Vagina (tissue), 2 donors: ENCODE results near the gene NPTX1.

Experiments used
- POLR2A ChIP-seq, 2 donors: fragments of 450-650 bp; IDR thresholded peaks; one replicate each; pipeline ENCODE4 v1.6.1; 2017; ENCODE audit warnings: antibody characterized with exemption in 2 of 2, mild to moderate bottlenecking in 2 of 2, moderate library complexity in 2 of 2
- POLR2AphosphoS5 ChIP-seq, 2 donors: sonication (generic); formaldehyde crosslinking; IDR thresholded peaks; one replicate each; pipeline ENCODE4 v1.9.0; 2017; ENCODE audit warnings: antibody characterized with exemption in 2 of 2, mild to moderate bottlenecking in 2 of 2, low read depth in 1 of 2; ENCODE audit not compliant: insufficient read depth in 1 of 2

GRCh38 chr17:80438806-80439205 lies 37.6 kb downstream of the NPTX1 start:
- no peak for TF ChIP-seq POLR2AphosphoS5 (IDR thresholded peaks at IDR 0.05; ENCODE audit: insufficient read depth in 1 of 2, low read depth in 1 of 2)
- no peak for TF ChIP-seq POLR2A (IDR thresholded peaks at IDR 0.05)
